HepG2 (cell line): ENCODE measurements around the gene IGFALS. TPM values are rescaled to one million over a fixed set of nuclear protein-coding genes. Genes with fewer than 3 reads are reported as not detected.

Experiments used
- ATAC-seq: fragments of 200-7000 bp; cut with Tn5 transposase; 3 replicates; pipeline ENCODE4 v1.9.1; 2020; ENCODE audit warnings: mild to moderate bottlenecking, moderate library complexity
- BruUV-seq: library from RNA; stranded (reverse); fragments of 400-500 nt; replicated peaks from 2 replicates; lab custom pipeline; 2021; lab: Mats Ljungman, UMichigan
- CTCF ChIA-PET: fragments of 300-600 bp; formaldehyde crosslinking; extraction: SDS; loops from one replicate; lab custom pipeline; 2021; ENCODE audit warnings: low total read pairs, inconsistent platforms, low intra/inter-chr PET ratio; lab: Yijun Ruan, JAX
- POLR2A ChIA-PET: fragments of 350-600 bp; sonication (Branson Sonifier 250); formaldehyde crosslinking; loops from one replicate; lab custom pipeline; 2020; ENCODE audit warnings: antibody characterized with exemption, inconsistent platforms; lab: Yijun Ruan, JAX
- DNase-seq: peaks from one replicate; pipeline ENCODE4 v3.0.0-alpha.2; 2015; ENCODE audit warnings: low spot score
- FAIRE-seq: peaks from 3 replicates; lab custom pipeline; 2011; peaks lifted over from hg19 to GRCh38; lab: Jason Lieb, UNC
- H2AFZ ChIP-seq: one replicate; pipeline ENCODE4 v1.6.1; 2011; ENCODE audit warnings: low read length, inconsistent platforms
- H3K27ac ChIP-seq: fragments of 300-600 bp; 3 replicates; pipeline ENCODE4 v1.8.0; 2011; ENCODE audit warnings: mixed run types, mild to moderate bottlenecking, mixed read lengths, low read length, inconsistent platforms; ENCODE audit not compliant: insufficient read depth; ENCODE audit errors: extremely low read length
- H3K27me3 ChIP-seq, 2 experiments: fragments of 200-600 bp in 1 of 2; 2 replicates in 1 of 2; 3 replicates in 1 of 2; pipeline versions ENCODE4 v1.6.0 to v1.8.0; 2011; ENCODE audit warnings: low read length in 2 of 2, mild to moderate bottlenecking in 2 of 2, moderate library complexity in 2 of 2, inconsistent platforms in 1 of 2; ENCODE audit not compliant: insufficient read depth in 2 of 2, control insufficient read depth in 1 of 2
- H3K36me3 ChIP-seq, 2 experiments: fragments of 200-600 bp in 1 of 2; replicated peaks in 1 of 2; 2 replicates in 1 of 2; 3 replicates in 1 of 2; pipeline versions ENCODE4 v1.5.1 to v1.8.0; 2011; ENCODE audit warnings: low read length in 2 of 2, inconsistent platforms in 1 of 2; ENCODE audit not compliant: insufficient read depth in 2 of 2, control insufficient read depth in 1 of 2
- H3K4me1 ChIP-seq: 2 replicates; pipeline ENCODE4 v1.5.1; 2012; ENCODE audit warnings: low read length, inconsistent platforms; ENCODE audit not compliant: insufficient read depth
- H3K4me2 ChIP-seq: 2 replicates; pipeline ENCODE4 v1.6.0; 2011; ENCODE audit warnings: low read depth, low read length, inconsistent platforms
- H3K4me3 ChIP-seq, 3 experiments: fragments of 200-600 bp in 1 of 3; sonication (generic), shearing (Covaris generic) in 1 of 3; replicated peaks in 1 of 3; 2 replicates each; pipeline ENCODE4 v1.5.1; 2011 to 2016; ENCODE audit warnings: low read length in 3 of 3, inconsistent platforms in 2 of 3, low read depth in 2 of 3, mild to moderate bottlenecking in 2 of 3, control low read depth in 1 of 3, mixed read lengths in 1 of 3; ENCODE audit not compliant: insufficient read depth in 1 of 3
- H3K79me2 ChIP-seq: one replicate; pipeline ENCODE4 v1.6.1; 2011; ENCODE audit warnings: low read length, inconsistent platforms; ENCODE audit not compliant: insufficient read depth
- H3K9ac ChIP-seq: 2 replicates; pipeline ENCODE4 v1.6.0; 2011; ENCODE audit warnings: mild to moderate bottlenecking, low read depth, low read length, inconsistent platforms; ENCODE audit not compliant: insufficient read depth
- H3K9me3 ChIP-seq: 2 replicates; pipeline ENCODE4 v1.5.1; 2012; ENCODE audit warnings: mild to moderate bottlenecking, low read length
- H4K20me1 ChIP-seq: 2 replicates; pipeline ENCODE4 v1.6.0; 2011; ENCODE audit warnings: inconsistent platforms, mild to moderate bottlenecking, low read length, moderate library complexity; ENCODE audit not compliant: insufficient read depth
- HDAC1 ChIP-seq: sonication (generic); formaldehyde crosslinking; IDR thresholded peaks from 2 replicates; pipeline ENCODE4 v1.5.1; 2020; ENCODE audit warnings: mild to moderate bottlenecking, missing genetic modification reagents
- HMGXB3 ChIP-seq: sonication (generic); formaldehyde crosslinking; IDR thresholded peaks from 2 replicates; pipeline ENCODE4 v1.4.0; 2020; ENCODE audit warnings: missing genetic modification reagents, borderline replicate concordance
- KMT2A ChIP-seq: sonication (generic); formaldehyde crosslinking; IDR thresholded peaks from 2 replicates; pipeline ENCODE4 v1.4.0; 2020; ENCODE audit warnings: missing genetic modification reagents
- PHF20 ChIP-seq: sonication (generic); formaldehyde crosslinking; IDR thresholded peaks from 2 replicates; pipeline ENCODE4 v1.5.0; 2020; ENCODE audit warnings: mild to moderate bottlenecking, missing genetic modification reagents
- RBM22 ChIP-seq: fragments of 200-400 bp; formaldehyde crosslinking; optimal IDR thresholded peaks from 2 replicates; pipeline ENCODE3; 2017; ENCODE audit warnings: mild to moderate bottlenecking, low read length, moderate library complexity
- SMARCE1 ChIP-seq: fragments of 450-650 bp; IDR thresholded peaks from 2 replicates; pipeline ENCODE4 v1.6.1; 2017; ENCODE audit warnings: borderline replicate concordance
- STAG1 ChIP-seq: sonication (generic); formaldehyde crosslinking; IDR thresholded peaks from 2 replicates; pipeline ENCODE4 v1.4.0; 2020; ENCODE audit warnings: missing genetic modification reagents
- THRA ChIP-seq: sonication (generic); formaldehyde crosslinking; IDR thresholded peaks from 2 replicates; pipeline ENCODE4 v1.4.0; 2020; ENCODE audit warnings: missing genetic modification reagents, borderline replicate concordance
- ZNF331 ChIP-seq: sonication (generic); formaldehyde crosslinking; IDR thresholded peaks from 2 replicates; pipeline ENCODE4 v1.4.0; 2020; ENCODE audit warnings: missing genetic modification reagents
- ZNF549 ChIP-seq: sonication (generic); formaldehyde crosslinking; IDR thresholded peaks from 2 replicates; pipeline ENCODE4 v1.5.0; 2020; ENCODE audit warnings: missing genetic modification reagents
- ZSCAN9 ChIP-seq: IDR thresholded peaks from 2 replicates; pipeline ENCODE4 v1.6.1; 2016; ENCODE audit warnings: borderline replicate concordance
- WGBS: methylation state at CpG from one replicate; pipeline ENCODE4 v1.1.6; 2017; ENCODE audit warnings: low lambda C conversion rate; 5-methylcytosine and 5-hydroxymethylcytosine counted together
- in situ Hi-C: cut with HindIII; loops from 2 replicates; pipeline ENCODE4 v1.10.0; 2017; ENCODE audit warnings: low pct_unique_long_range_greater_than_20kb; ENCODE audit not compliant: extremely low pct_ligation_motif_present
- intact Hi-C: fragments of 100-400 bp; cut with micrococcal nuclease; formaldehyde crosslinking; loops from one replicate; pipeline ENCODE4 v1.10.0; 2022; ENCODE audit not compliant: unreplicated experiment
- polyA plus RNA-seq, 8 experiments: library from polyadenylated mRNA; depleted of rRNA in 3 of 8; stranded (reverse) in 7 of 8; unstranded in 1 of 8; fragments of >200 nt; fragmentation: Illumina TruSeq in 4 of 8; extraction: Trizol in 4 of 8; gene quantifications; 2 replicates each; pipeline versions ENCODE4 v1.2.1 to v1.2.3, GENCODE V29; 2011 to 2016; ENCODE audit warnings: low read depth in 4 of 8, missing spikeins in 1 of 8, mixed read lengths in 1 of 8; ENCODE audit not compliant: insufficient read depth in 1 of 8
- total RNA-seq, 5 experiments: library from RNA; depleted of rRNA; stranded (reverse); fragments of >200 nt; fragmentation: Illumina TruSeq; extraction: Trizol; gene quantifications; 2 replicates each; pipeline ENCODE4 v1.2.3, GENCODE V29; 2016; ENCODE audit warnings: low read depth in 1 of 5

Gene IGFALS
- total and polyA plus RNA-seq, 2 of the 13 experiments (the other 11 are each of a cell fraction or from before 2014, with no cell fraction given), result 0.34 to 2.4 TPM

- TF ChIP-seq THRA (no peak), HMGXB3 (CRISPR knock-in tag) (no peak)
Observed at GRCh38 chr16:1745181-1745899, 48.2 kb downstream of the IGFALS start (continued).

GRCh38 chr16:1744338-1744840 lies 49.1 kb downstream of the IGFALS start:
- ChIA-PET POLR2A (no interaction called here), CTCF (no interaction called here)
- H3K9ac ChIP-seq, result no peak overlapping the region
- DNase-seq (no peak), FAIRE-seq (no peak), ATAC-seq (no peak)
- H3K36me3 ChIP-seq, result peaks cover 13 to 45% of the 10 kb centered on the region in 2 experiments; a peak in 4 of 5 replicates
- no peaks in the 10 kb centered on the region for H3K4me1 ChIP-seq
- H2AFZ ChIP-seq, result no peak overlapping the region
- TF ChIP-seq PHF20 (no peak), HDAC1 (CRISPR knock-in tag) (no peak), ZNF331 (CRISPR knock-in tag) (no peak), SMARCE1 (no peak), STAG1 (CRISPR knock-in tag) (no peak), ZSCAN9 (CRISPR knock-in tag) (no peak), KMT2A (CRISPR knock-in tag) (no peak), RBM22 (no peak), ZNF549 (CRISPR knock-in tag) (no peak)
- intact Hi-C loops, result no loop called here
- no peak overlapping the region for H3K27ac ChIP-seq
- no peaks in the 10 kb centered on the region; the same call in 1 of the 2 replicates for H4K20me1 ChIP-seq
- H3K27me3 ChIP-seq, result no peaks in the 10 kb centered on the region
- BruUV-seq, result no TSS peak
- no peaks in the 10 kb centered on the region for H3K9me3 ChIP-seq
- no peak overlapping the region for H3K4me2 ChIP-seq
- no peaks in the 10 kb centered on the region for H3K79me2 ChIP-seq
- in situ Hi-C loops, result no loop called here
- no peak overlapping the region for H3K4me3 ChIP-seq
- 97% methylated on average over 16 of the region's 24 CpGs for WGBS
